Memory B cell (primary cell): ENCODE measurements around the gene TCTN3.
"Not testable (repeated sequence)": the region's sequence is repeated elsewhere in the genome, so short reads cannot be mapped to it uniquely, and the experiment has no call there.

Source experiments
- ATAC-seq: fragments of 150-1000 bp; cut with Tn5 transposase; 2 replicates; pipeline ENCODE4 v1.10.0; 2021; ENCODE audit warnings: low read depth, mild to moderate bottlenecking, moderate library complexity
- DNase-seq, 2 donors: peaks; one replicate each; pipeline ENCODE4 v3.0.0; 2022; ENCODE audit warnings: low spot score in 2 of 2
- H3K27ac Mint-ChIP-seq: one replicate; pipeline ENCODE4 v1.8.0; 2022; ENCODE audit warnings: mild to moderate bottlenecking, moderate library complexity, mixed read lengths
- H3K27me3 Mint-ChIP-seq: one replicate; pipeline ENCODE4 v1.8.0; 2022; ENCODE audit warnings: mixed read lengths
- H3K36me3 Mint-ChIP-seq: one replicate; pipeline ENCODE4 v1.8.0; 2022; ENCODE audit warnings: mild to moderate bottlenecking, mixed read lengths
- H3K4me1 Mint-ChIP-seq: one replicate; pipeline ENCODE4 v1.8.0; 2022; ENCODE audit warnings: mixed read lengths
- H3K4me3 Mint-ChIP-seq: one replicate; pipeline ENCODE4 v1.8.0; 2022; ENCODE audit warnings: mild to moderate bottlenecking, moderate library complexity, mixed read lengths
- H3K9me3 Mint-ChIP-seq: one replicate; pipeline ENCODE4 v1.8.0; 2022; ENCODE audit warnings: mixed read lengths

TCTN3 gene, protein sequence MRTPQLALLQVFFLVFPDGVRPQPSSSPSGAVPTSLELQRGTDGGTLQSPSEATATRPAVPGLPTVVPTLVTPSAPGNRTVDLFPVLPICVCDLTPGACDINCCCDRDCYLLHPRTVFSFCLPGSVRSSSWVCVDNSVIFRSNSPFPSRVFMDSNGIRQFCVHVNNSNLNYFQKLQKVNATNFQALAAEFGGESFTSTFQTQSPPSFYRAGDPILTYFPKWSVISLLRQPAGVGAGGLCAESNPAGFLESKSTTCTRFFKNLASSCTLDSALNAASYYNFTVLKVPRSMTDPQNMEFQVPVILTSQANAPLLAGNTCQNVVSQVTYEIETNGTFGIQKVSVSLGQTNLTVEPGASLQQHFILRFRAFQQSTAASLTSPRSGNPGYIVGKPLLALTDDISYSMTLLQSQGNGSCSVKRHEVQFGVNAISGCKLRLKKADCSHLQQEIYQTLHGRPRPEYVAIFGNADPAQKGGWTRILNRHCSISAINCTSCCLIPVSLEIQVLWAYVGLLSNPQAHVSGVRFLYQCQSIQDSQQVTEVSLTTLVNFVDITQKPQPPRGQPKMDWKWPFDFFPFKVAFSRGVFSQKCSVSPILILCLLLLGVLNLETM

DNA sequence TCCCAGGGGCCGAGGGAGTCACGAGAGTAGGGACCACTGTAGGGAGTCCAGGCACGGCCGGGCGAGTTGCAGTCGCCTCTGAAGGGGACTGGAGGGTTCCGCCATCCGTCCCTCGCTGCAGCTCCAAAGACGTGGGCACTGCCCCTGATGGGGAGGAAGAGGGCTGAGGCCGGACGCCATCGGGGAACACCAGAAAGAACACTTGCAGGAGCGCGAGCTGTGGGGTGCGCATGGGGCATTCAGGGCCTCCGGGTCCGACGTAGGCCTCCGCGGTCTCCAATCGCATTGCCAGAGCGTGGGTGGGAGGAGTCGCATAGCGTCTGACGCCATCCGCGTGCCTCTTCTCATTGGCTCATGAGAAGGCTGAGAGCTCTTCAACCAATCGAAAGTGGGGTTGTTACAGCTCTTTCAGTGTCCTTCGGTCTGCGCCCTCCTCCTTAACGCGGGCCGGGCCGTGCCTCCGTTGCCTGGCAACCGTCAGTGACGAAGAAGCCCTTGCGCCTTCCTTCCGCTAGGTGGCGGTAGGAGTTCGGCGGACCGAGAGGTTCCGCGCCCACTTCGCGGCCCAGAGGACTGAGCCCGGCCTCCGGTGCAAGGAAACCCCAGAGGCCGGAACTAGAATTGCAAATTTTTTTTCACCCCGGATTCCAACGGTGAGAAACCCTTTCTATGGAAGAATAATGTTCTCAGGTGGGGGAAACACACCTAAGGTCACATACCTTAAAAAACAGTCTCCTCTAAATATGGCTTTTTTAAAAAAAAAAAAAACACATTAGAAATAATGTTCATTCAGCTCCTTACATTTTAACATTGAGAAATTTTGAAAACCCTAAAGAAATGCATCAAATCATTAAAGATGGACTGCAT is at the start of gene TCTN3:
Gene TCTN3, minus strand, starts transcription at position 260 of the 867 bp plus-strand sequence. Its CDS starts 28 bp downstream, at position 232.
- Mint-ChIP-seq H3K36me3 (peaks cover 17% of the 10 kb centered on the region), H3K27ac (peak within 1 kb of the TSS; percentile 96), H3K9me3 (peaks cover 3% of the 10 kb centered on the region), H3K4me3 (peak within 1 kb of the TSS; percentile 96), H3K4me1 (peaks cover 46% of the 10 kb centered on the region), H3K27me3 (no peaks in the 10 kb centered on the region)
- ATAC-seq (peak; percentile 92), DNase-seq (peak; percentile 98 to 99)

DNA sequence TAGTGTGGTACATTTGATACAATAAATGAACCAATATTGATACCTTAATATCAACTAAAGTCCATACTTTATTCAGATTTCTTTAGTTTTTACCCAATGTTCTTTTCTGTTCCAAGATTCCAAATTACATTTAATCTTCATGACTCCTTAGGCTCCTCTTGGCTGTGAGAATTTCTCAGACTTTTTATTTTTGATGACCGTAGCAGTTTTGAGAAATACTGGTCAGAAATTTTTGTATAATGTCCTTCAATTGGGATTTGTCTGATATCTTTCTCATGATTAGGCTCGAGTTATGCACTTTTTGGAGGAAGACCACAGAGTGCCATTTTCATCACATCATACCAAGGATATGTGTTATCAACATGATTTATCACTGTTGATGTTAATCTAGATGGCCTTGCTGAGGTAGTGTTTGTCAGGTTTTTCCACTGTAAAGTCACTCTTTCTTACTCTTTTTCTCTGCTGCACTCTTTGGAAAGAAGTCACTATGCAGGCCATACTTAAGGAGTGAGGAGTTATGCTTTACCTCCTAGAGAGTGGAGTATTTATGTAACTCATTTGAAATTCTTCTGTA is 49.3 kb upstream of the TCTN3 start:
- no peak for DNase-seq
- peak overlapping the region; percentile 96 for H3K27ac Mint-ChIP-seq
- peaks cover 6% of the 10 kb centered on the region for H3K9me3 Mint-ChIP-seq
- peak overlapping the region; percentile 73 for H3K4me3 Mint-ChIP-seq
- H3K4me1 Mint-ChIP-seq, result peaks cover 36% of the 10 kb centered on the region
- ATAC-seq, result no peak
- H3K27me3 Mint-ChIP-seq, result no peaks in the 10 kb centered on the region
- H3K36me3 Mint-ChIP-seq, result peaks cover 10% of the 10 kb centered on the region

DNA sequence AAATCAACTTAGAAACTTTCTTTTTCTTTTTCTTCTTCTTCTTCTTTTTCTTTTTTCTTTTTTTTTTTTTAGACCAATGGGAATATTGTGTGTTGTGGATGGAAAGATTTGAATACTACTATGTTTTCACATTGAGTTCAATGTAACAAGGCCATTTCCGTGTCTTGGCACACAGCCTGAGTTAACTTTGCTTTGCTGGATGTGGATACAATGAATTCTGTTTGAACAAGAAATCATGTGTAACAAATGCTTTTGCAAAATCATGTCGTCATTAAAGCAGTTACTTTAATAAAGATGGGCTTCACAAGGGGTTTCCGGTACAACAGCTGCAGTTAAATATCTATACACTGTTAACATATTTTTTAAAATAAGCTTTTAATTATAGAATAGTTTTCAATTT is 48.8 kb upstream of the TCTN3 start:
- H3K27ac Mint-ChIP-seq, result peak overlapping the region; percentile 96
- no peaks in the 10 kb centered on the region for H3K27me3 Mint-ChIP-seq
- H3K4me1 Mint-ChIP-seq, result peaks cover 38% of the 10 kb centered on the region
- H3K9me3 Mint-ChIP-seq, result peaks cover 6% of the 10 kb centered on the region
- no peak for DNase-seq
- H3K36me3 Mint-ChIP-seq, result peaks cover 10% of the 10 kb centered on the region
- ATAC-seq, result no peak
- peak overlapping the region; percentile 95 for H3K4me3 Mint-ChIP-seq

DNA sequence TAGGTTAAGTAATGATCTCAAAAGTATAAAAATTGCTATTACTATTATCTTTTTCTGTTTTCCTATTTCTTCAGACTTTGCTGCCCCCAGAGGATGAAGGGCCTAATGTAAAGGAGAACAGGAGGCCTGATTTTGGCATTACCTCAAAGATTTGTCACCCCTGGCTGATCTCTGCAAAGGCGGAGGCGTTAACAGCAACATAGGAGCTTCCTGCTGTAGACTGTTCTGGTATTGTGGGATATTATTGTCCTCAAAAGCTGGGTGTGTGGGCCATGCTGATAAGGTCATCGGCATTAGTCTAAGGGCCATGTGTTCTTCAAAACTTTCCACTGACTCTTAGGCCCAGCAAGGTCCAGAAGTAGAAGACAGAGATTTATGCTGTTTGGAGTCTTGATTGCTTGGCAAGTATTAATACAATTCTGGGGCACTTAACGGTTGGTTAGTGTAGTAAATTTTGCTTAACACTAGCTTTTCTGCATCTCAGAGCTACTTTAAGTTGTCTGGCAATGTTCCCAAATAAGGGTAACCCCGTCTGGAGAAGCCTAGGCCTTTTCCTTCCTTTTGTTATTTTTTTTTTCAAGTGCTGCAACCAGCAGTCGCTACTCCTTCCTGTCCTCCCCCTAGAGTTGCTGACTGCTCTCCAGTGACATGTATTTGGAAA is 48.2 kb upstream of the TCTN3 start:
- ATAC-seq (peak; percentile 88), DNase-seq (peak; percentile 29 to 48)
- H3K4me3 Mint-ChIP-seq, result peak overlapping the region; percentile 95
- peaks cover 4% of the 10 kb centered on the region for H3K9me3 Mint-ChIP-seq
- H3K27me3 Mint-ChIP-seq, result no peaks in the 10 kb centered on the region
- peaks cover 6% of the 10 kb centered on the region for H3K36me3 Mint-ChIP-seq
- H3K4me1 Mint-ChIP-seq, result peaks cover 36% of the 10 kb centered on the region
- peak overlapping the region; percentile 96 for H3K27ac Mint-ChIP-seq

DNA sequence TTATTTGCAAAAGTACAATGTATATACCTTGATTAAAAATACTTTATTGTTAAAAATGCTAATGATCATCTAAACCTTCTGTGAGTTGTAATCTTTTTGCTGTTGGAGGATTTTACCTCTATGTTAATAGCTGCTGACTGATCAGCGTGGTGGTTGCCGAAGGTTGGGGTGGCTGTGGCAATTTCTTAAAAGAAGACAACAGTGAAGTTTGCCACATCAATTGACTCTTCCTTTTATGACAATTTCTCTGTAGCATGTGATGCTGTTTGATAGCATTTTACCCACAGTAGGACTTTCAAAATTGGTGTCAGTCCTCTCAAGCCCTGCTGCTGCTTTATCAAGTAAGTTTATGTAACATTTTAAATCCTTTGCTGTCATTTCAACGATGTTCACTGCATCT is 45.3 kb upstream of the TCTN3 start:
- no peaks in the 10 kb centered on the region for H3K9me3 Mint-ChIP-seq
- ATAC-seq (no peak), DNase-seq (no peak)
- H3K27ac Mint-ChIP-seq, result peak overlapping the region; percentile 33
- peaks cover 27% of the 10 kb centered on the region for H3K4me1 Mint-ChIP-seq
- H3K4me3 Mint-ChIP-seq, result no peak overlapping the region
- H3K27me3 Mint-ChIP-seq, result no peaks in the 10 kb centered on the region
- no peaks in the 10 kb centered on the region for H3K36me3 Mint-ChIP-seq

DNA sequence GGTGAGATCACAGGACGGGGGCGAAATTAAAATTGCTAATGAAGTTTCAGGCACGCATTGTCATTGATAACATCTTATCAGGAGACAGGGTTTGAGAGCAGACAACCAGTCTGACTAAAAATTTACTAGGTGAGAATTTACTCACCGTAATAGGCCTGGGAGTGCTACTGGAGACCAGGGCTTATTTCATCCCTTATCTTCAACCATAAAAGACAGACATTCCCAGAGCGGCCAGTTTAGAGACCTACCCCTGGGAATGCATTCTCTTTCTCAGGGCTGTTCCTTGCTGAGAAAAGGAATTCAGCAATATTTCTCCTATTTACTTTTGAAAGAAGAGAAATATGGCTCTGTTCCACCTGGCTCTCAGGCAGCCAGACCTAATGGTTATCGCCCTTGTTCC is 39.2 kb upstream of the TCTN3 start:
- H3K9me3 Mint-ChIP-seq, DNase-seq, ATAC-seq, H3K27ac Mint-ChIP-seq, H3K4me3 Mint-ChIP-seq, H3K27me3 Mint-ChIP-seq, H3K36me3 Mint-ChIP-seq: not testable (repeated sequence)
- peaks cover 19% of the 10 kb centered on the region for H3K4me1 Mint-ChIP-seq

DNA sequence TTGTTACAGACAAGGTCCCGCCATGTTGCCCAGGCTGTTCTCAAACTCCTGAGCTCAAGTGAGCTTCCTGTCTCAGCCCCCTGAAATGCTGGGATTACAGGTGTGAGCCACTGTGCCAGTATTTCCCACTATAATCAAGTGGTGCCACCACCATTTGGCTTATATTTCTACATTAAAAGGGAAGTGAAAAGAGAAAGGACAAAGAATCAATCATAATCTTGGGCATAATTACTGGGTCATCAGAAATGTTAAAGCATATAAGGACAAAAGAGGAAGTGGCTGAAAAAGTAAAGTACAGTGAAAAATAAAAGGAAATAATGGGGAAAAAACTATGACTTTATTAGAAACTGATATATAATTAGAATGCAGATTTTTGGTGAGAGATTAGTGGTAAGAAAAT is 36.5 kb upstream of the TCTN3 start:
- Mint-ChIP-seq H3K4me1 (peaks cover 14% of the 10 kb centered on the region), H3K36me3 (peaks cover 2% of the 10 kb centered on the region), H3K27ac (peak overlapping the region; percentile 24), H3K4me3 (peak overlapping the region; percentile 2), H3K9me3 (no peaks in the 10 kb centered on the region), H3K27me3 (no peaks in the 10 kb centered on the region)
- no peak for DNase-seq
- ATAC-seq, result peak; percentile 83

DNA sequence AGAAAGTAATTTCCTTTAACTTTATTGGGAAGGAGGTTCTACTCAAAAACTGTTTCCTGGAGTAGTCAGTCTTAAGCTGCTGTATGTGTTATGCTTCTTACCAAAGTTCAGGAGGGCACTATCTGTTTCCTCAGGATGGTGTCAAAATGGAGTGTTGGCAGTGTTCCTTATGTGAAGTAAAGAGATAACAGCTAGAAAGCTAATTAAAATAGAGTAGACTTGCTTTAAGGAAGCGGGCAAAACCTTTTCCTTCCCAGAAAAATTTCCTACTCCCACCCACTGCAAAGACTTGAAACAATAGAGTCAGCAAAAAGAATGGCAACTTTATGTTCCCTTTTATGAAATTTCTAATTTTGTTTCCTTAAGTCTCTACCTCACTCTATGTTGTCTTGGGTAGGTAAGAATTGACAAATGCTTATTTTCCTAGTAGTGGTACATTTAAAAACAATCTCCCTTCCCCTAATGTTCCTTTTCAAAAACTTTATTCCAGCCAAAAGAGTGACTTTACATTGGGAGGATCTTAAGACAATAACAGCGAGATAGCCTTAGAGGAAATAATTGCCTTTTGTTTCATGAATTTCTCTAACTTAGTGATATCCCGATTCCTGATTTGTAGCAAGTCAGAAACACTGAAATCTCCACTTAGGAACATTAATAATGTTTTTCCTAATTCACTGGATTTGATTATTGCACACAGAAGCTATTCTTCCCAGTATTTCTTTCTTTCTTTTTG is 35.8 kb upstream of the TCTN3 start:
- Mint-ChIP-seq H3K27me3 (no peaks in the 10 kb centered on the region), H3K36me3 (peaks cover 2% of the 10 kb centered on the region), H3K4me3 (no peak overlapping the region), H3K9me3 (peaks cover 4% of the 10 kb centered on the region), H3K4me1 (peaks cover 14% of the 10 kb centered on the region), H3K27ac (peak overlapping the region; percentile 24)
- ATAC-seq (no peak), DNase-seq (no peak)

DNA sequence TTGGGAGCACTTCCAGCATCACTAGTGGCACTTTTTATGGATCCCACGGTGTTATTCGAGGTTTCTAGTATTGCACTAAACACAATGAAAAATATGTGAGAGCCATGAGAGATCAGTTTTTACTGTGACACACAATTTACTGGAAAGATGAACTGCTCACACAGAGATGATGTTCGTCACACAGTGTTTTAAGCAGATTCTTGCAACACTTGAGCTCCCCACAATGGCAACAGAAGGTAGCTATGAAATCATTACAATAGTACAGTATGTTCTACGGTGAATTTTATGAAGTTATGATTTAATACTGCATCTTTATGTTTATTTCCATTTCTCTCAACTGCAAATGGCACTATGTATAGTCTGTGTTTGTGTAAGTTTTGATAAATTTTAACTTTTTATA is 34.8 kb upstream of the TCTN3 start:
- peaks cover 5% of the 10 kb centered on the region for H3K9me3 Mint-ChIP-seq

DNA sequence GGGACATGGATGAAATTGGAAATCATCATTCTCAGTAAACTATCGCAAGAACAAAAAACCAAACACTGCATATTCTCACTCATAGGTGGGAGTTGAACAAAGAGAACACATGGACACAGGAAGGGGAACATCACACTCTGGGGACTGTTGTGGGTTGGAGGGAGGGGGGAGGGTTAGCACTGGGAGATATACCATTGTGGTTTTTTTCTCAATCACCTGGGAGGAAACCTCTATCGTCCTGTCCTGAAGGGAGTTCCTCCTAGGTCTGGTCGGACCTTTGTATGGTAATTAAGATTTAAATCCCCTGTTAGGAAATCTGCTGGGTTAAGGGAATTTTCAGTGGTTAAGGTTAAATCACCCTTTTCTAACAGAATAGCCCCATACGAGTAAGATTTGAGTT is 28.8 kb upstream of the TCTN3 start:
- H3K27ac Mint-ChIP-seq, H3K36me3 Mint-ChIP-seq, ATAC-seq, H3K9me3 Mint-ChIP-seq, H3K4me3 Mint-ChIP-seq, H3K27me3 Mint-ChIP-seq, H3K4me1 Mint-ChIP-seq, DNase-seq: not testable (repeated sequence)

More for the DNA sequence above, 34.8 kb upstream of the TCTN3 start:
- Mint-ChIP-seq H3K27me3 (no peaks in the 10 kb centered on the region), H3K27ac (no peak overlapping the region), H3K36me3 (peaks cover 2% of the 10 kb centered on the region), H3K4me3 (no peak overlapping the region), H3K4me1 (peaks cover 14% of the 10 kb centered on the region)
- ATAC-seq, result peak; percentile 44
- no peak for DNase-seq

DNA sequence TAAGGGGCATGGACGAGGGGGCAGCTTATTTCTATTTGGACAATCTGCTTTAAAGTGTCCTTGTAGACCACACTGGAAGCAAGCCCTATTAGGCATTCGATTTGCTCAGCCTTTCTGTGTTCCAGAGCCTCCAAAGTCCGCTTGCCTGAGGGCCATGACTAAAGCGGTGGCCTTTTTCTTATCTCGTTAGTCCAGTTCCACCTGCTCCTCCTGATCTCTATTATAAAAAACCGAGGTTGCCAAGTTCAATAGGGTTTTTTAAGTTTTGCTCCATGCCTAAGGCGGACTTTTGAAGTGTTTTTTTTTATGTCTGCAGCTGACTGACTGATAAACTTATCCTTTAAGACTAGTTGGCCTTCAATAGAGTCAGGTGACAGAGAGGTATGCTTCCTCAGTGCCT is 27.0 kb upstream of the TCTN3 start:
- not testable (repeated sequence) for H3K4me1 Mint-ChIP-seq, H3K4me3 Mint-ChIP-seq, DNase-seq, H3K9me3 Mint-ChIP-seq, H3K27me3 Mint-ChIP-seq, H3K27ac Mint-ChIP-seq, ATAC-seq, H3K36me3 Mint-ChIP-seq

DNA sequence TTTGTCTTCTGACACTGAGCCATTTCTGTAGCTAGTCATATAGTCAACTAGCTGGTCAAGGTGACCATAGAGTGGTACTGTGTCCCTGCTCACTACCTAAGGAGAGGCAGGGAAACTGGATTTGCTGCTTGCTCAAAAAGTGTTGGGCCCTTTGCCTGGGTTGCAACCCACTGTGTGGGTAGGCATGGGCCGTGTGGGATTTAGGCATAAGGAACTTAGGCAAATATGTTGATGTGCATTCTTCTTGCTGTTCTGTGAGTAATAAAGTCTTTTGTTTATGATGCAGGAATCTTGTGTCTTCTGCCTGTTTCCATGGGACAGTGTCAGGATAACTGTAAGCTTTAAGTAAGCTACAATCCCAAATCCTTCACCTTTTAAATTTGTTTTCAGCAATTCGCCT is 23.1 kb upstream of the TCTN3 start:
- Mint-ChIP-seq H3K36me3 (peaks cover 2% of the 10 kb centered on the region), H3K27me3 (no peaks in the 10 kb centered on the region), H3K4me1 (no peaks in the 10 kb centered on the region), H3K4me3 (no peak overlapping the region), H3K27ac (no peak overlapping the region), H3K9me3 (no peaks in the 10 kb centered on the region)
- no peak for ATAC-seq
- DNase-seq, result no peak

DNA sequence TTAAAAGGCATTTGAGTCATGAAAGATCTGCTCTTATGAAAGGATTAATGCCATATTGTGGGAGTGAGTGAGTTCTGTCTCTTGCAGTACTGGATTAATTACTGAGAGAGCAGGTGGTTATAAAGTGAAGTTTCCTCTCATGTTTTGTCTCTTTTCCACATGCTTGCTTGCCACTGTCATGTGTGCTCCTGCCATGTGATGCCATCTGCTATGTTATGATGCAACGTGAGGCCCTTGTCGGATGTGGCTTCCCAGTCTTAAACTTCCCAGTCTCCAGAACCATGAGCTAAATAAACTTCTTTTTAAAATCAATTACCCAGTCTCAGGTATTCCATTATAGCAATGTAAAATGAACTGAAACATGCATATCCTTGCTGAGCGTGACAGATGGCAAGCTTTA is 22.7 kb upstream of the TCTN3 start:
- Mint-ChIP-seq H3K36me3 (peaks cover 2% of the 10 kb centered on the region), H3K27me3 (no peaks in the 10 kb centered on the region), H3K4me1 (no peaks in the 10 kb centered on the region), H3K9me3 (no peaks in the 10 kb centered on the region), H3K27ac (no peak overlapping the region), H3K4me3 (no peak overlapping the region)
- ATAC-seq (no peak), DNase-seq (no peak)
